Bronchial epithelial cell (primary cell): ENCODE measurements around the gene SIRT5. TPM values are rescaled to one million over a fixed set of nuclear protein-coding genes. Genes with fewer than 3 reads are reported as not detected.

Experiments used
- DNase-seq: peaks from one replicate; pipeline ENCODE4 v3.0.0-alpha.2; 2010; ENCODE audit warnings: low read depth
- FAIRE-seq: peaks from 2 replicates; lab custom pipeline; 2011; peaks lifted over from hg19 to GRCh38; lab: Jason Lieb, UNC
- H3K27me3 ChIP-seq: 2 replicates; pipeline ENCODE4 v1.5.1; 2011; ENCODE audit warnings: low read length; ENCODE audit not compliant: control insufficient read depth, insufficient read depth
- H3K36me3 ChIP-seq: 2 replicates; pipeline ENCODE4 v1.5.1; 2011; ENCODE audit warnings: low read length; ENCODE audit not compliant: control insufficient read depth, insufficient read depth
- H3K4me3 ChIP-seq: 2 replicates; pipeline ENCODE4 v1.5.1; 2011; ENCODE audit warnings: mild to moderate bottlenecking, low read depth, low read length, control low read depth
- total RNA-seq: library from RNA; depleted of rRNA; stranded (reverse); fragments of >200 nt; gene quantifications from 2 replicates; pipeline ENCODE4 v1.2.1, GENCODE V29; 2014
- TF ChIP-seq, protein P1 (sequence below): IDR thresholded peaks from 2 replicates; pipeline ENCODE4 v1.5.1; 2011; ENCODE audit warnings: mild to moderate bottlenecking, moderate library complexity, low read length, control low read depth, inconsistent platforms; ENCODE audit not compliant: insufficient read depth, severe bottlenecking

Gene SIRT5
- total RNA-seq, 1 donor from 2014 or later, result 10.8 TPM

GRCh38 chr6:13560651-13561044 is 13.8 kb upstream of the SIRT5 start:
- Histone ChIP-seq H3K36me3 (no peaks in the 10 kb centered on the region), H3K27me3 (no peaks in the 10 kb centered on the region), H3K4me3 (no peak overlapping the region)
- TF ChIP-seq, protein P1, sequence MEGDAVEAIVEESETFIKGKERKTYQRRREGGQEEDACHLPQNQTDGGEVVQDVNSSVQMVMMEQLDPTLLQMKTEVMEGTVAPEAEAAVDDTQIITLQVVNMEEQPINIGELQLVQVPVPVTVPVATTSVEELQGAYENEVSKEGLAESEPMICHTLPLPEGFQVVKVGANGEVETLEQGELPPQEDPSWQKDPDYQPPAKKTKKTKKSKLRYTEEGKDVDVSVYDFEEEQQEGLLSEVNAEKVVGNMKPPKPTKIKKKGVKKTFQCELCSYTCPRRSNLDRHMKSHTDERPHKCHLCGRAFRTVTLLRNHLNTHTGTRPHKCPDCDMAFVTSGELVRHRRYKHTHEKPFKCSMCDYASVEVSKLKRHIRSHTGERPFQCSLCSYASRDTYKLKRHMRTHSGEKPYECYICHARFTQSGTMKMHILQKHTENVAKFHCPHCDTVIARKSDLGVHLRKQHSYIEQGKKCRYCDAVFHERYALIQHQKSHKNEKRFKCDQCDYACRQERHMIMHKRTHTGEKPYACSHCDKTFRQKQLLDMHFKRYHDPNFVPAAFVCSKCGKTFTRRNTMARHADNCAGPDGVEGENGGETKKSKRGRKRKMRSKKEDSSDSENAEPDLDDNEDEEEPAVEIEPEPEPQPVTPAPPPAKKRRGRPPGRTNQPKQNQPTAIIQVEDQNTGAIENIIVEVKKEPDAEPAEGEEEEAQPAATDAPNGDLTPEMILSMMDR, result no peak
- DNase-seq (no peak), FAIRE-seq (no peak)

- TF ChIP-seq, protein P1, result no peak
- Histone ChIP-seq H3K27me3 (no peaks in the 10 kb centered on the region), H3K4me3 (no peak overlapping the region), H3K36me3 (no peaks in the 10 kb centered on the region)
- DNase-seq, result no peak
- no peak for FAIRE-seq
Observed at GRCh38 chr6:13561624-13562267, 12.7 kb upstream of the SIRT5 start.

DNA sequence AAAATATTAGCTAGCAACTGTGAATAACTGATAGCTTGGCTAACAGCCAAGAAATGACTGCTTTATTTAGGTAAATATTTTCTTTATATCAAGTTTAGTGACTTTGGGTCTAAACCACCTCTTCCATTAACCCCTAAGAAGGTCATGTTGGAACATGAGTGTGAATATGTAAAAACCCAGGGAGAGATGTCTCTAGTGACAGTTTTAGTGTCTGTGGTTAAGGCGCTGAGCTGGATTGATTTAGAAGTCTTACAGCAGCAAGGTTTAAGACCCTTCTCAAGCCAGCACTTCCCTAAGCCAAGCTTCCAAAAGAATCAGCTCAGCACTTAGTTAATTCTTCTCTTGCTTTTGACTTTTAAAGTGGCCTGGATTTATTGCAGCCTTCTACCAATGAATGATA is 11.4 kb upstream of the SIRT5 start:
- Histone ChIP-seq H3K36me3 (no peaks in the 10 kb centered on the region), H3K27me3 (no peaks in the 10 kb centered on the region), H3K4me3 (no peak overlapping the region)
- DNase-seq, result no peak
- FAIRE-seq, result no peak
- TF ChIP-seq, protein P1, result no peak

- TF ChIP-seq, protein P1, result no peak
- H3K4me3 ChIP-seq, result no peak overlapping the region
- no peaks in the 10 kb centered on the region for H3K36me3 ChIP-seq
- FAIRE-seq (no peak), DNase-seq (no peak)
- no peaks in the 10 kb centered on the region for H3K27me3 ChIP-seq
Observed at GRCh38 chr6:13565921-13566320, 8.5 kb upstream of the SIRT5 start.

DNA sequence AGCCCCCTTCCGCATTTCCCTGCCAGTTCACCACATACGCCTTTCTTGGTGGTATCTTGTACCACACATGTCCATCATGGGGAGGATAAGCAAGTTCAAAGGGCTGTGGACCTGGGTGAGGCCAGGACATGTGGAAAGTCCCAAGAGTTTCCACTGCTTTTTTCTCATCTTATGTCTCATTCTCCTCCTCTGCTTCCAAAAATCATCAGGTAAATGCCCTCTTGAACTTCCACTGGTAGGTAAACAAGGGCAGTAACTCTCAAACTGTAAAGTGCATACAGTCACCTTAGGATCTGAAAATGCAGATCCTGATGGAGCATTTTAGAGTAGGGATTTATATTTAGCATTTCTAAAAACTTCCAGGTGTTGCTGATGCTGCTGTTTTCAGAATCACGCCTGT is 7.9 kb upstream of the SIRT5 start:
- TF ChIP-seq, protein P1, result no peak
- no peak overlapping the region for H3K4me3 ChIP-seq
- no peaks in the 10 kb centered on the region for H3K36me3 ChIP-seq
- DNase-seq (no peak), FAIRE-seq (no peak)
- H3K27me3 ChIP-seq, result no peaks in the 10 kb centered on the region

DNA sequence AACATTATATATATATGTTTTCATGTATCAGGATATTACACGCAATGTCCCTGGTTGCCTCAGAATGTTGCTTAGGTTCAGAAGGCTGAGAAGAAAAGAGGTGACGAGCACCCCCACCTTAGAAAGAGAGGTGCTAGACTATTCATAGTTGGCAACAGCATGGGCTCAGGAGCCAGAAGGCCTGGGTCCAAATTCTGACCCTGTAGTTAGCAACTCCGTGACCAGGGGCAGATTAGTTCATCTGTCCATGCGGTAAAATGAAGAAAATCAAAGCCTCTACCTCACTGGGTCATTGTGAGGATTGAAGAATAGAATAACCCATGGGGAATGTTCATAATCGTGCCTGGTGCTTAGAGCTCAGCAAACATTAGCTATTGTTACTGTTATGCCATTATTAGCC is 5.4 kb upstream of the SIRT5 start:
- FAIRE-seq (no peak), DNase-seq (no peak)
- Histone ChIP-seq H3K4me3 (no peak overlapping the region), H3K36me3 (no peaks in the 10 kb centered on the region), H3K27me3 (no peaks in the 10 kb centered on the region)
- TF ChIP-seq, protein P1, result no peak
